HCT116 (cell line): ENCODE measurements around the gene C15orf39. TPM values are rescaled to one million over a fixed set of nuclear protein-coding genes. Genes with fewer than 3 reads are reported as not detected.
"Not testable (repeated sequence)": the region's sequence is repeated elsewhere in the genome, so short reads cannot be mapped to it uniquely, and the experiment has no call there.

Experiments used
- ATAC-seq: fragments of 200-7000 bp; cut with Tn5 transposase; 2 replicates; pipeline ENCODE4 v1.9.1; 2020; ENCODE audit warnings: mild to moderate bottlenecking, moderate library complexity
- BruUV-seq: library from RNA; stranded (reverse); fragments of 400-500 nt; replicated peaks from 2 replicates; lab custom pipeline; 2021; lab: Mats Ljungman, UMichigan
- CTCF ChIA-PET: fragments of 300-600 bp; sonication (Branson Sonifier 250); formaldehyde crosslinking; loops from one replicate; lab custom pipeline; 2021; ENCODE audit warnings: antibody characterized with exemption; lab: Charles Lee
- POLR2A ChIA-PET: fragments of 300-600, 350-600 bp; sonication (Branson Sonifier 250); formaldehyde crosslinking; loops from one replicate; lab custom pipeline; 2021; ENCODE audit warnings: antibody characterized with exemption; lab: Charles Lee
- RAD21 ChIA-PET, 2 experiments: fragments of 300-600 bp; sonication (Branson Sonifier 250); formaldehyde crosslinking; loops; one replicate each; lab custom pipeline; 2023; ENCODE audit warnings: low total read pairs in 2 of 2; ENCODE audit not compliant: uncharacterized antibody in 2 of 2, unreplicated experiment in 2 of 2, low non-redundant PET in 1 of 2; lab: Charles Lee
- DNase-seq: peaks from one replicate; pipeline ENCODE4 v3.0.0-alpha.2; 2010; ENCODE audit warnings: low read depth, low spot score
- H2AFZ ChIP-seq: fragments of 200-600 bp; shearing (Covaris generic), sonication (generic); 2 replicates; pipeline ENCODE4 v1.6.1; 2017; ENCODE audit warnings: low read depth, mixed run types, mixed read lengths, antibody characterized with exemption, low read length; ENCODE audit not compliant: poor library complexity, severe bottlenecking
- H3K27ac ChIP-seq: 2 replicates; pipeline ENCODE4 v1.5.1; 2012; ENCODE audit warnings: low read depth, low read length
- H3K27me3 ChIP-seq: fragments of 200-600 bp; sonication (generic); 2 replicates; pipeline ENCODE4 v1.6.1; 2016; ENCODE audit warnings: mixed run types, low read length, mixed read lengths; ENCODE audit not compliant: insufficient read depth
- H3K36me3 ChIP-seq, 2 experiments: fragments of 200-500 bp in 1 of 2; fragments of 200-600 bp in 1 of 2; sonication (Bioruptor generic) in 1 of 2; sonication (generic) in 1 of 2; 2 replicates each; pipeline versions ENCODE4 v1.5.1 to v1.6.1; 2014 to 2016; ENCODE audit warnings: low read length in 2 of 2, inconsistent platforms in 1 of 2, mixed read lengths in 1 of 2, mixed run types in 1 of 2; ENCODE audit not compliant: insufficient read depth in 2 of 2, control insufficient read depth in 1 of 2
- H3K4me1 ChIP-seq, 2 experiments: fragments of 200-600 bp in 1 of 2; sonication (generic) in 1 of 2; 2 replicates each; pipeline versions ENCODE4 v1.5.1 to v1.6.1; 2012 to 2017; ENCODE audit warnings: low read length in 2 of 2, inconsistent platforms in 1 of 2, mild to moderate bottlenecking in 1 of 2, mixed read lengths in 1 of 2, mixed run types in 1 of 2, moderate library complexity in 1 of 2; ENCODE audit not compliant: insufficient read depth in 2 of 2, control insufficient read depth in 1 of 2
- H3K4me2 ChIP-seq: fragments of 200-600 bp; sonication (generic); 2 replicates; pipeline ENCODE4 v1.6.1; 2017; ENCODE audit warnings: mixed run types, low read length, mixed read lengths
- H3K4me3 ChIP-seq, 2 experiments: fragments of 200-600 bp in 1 of 2; sonication (generic) in 1 of 2; replicated peaks in 1 of 2; 2 replicates each; pipeline ENCODE4 v1.5.1; 2011 to 2016; ENCODE audit warnings: low read length in 2 of 2, control low read depth in 1 of 2, low read depth in 1 of 2, mild to moderate bottlenecking in 1 of 2, mixed read lengths in 1 of 2, mixed run types in 1 of 2
- H3K79me2 ChIP-seq: fragments of 200-600 bp; sonication (generic); 2 replicates; pipeline ENCODE4 v1.6.1; 2017; ENCODE audit warnings: mild to moderate bottlenecking, mixed run types, low read length, moderate library complexity, mixed read lengths; ENCODE audit not compliant: insufficient read depth
- H3K9ac ChIP-seq: fragments of 200-600 bp; sonication (generic); 2 replicates; pipeline ENCODE4 v1.6.1; 2016; ENCODE audit warnings: low read length, mixed read lengths
- H3K9me2 ChIP-seq: fragments of 200-600 bp; sonication (generic), shearing (Covaris generic); 2 replicates; pipeline ENCODE4 v1.6.1; 2017; ENCODE audit warnings: mixed run types, mild to moderate bottlenecking, moderate library complexity; ENCODE audit not compliant: insufficient read depth
- H3K9me3 ChIP-seq, 2 experiments: fragments of 200-500 bp in 1 of 2; fragments of 200-600 bp in 1 of 2; sonication (Bioruptor generic) in 1 of 2; sonication (generic) in 1 of 2; 2 replicates each; pipeline ENCODE4 v1.6.1; 2014 to 2017; ENCODE audit warnings: low read length in 2 of 2, mixed read lengths in 2 of 2, inconsistent platforms in 1 of 2, low read depth in 1 of 2, mild to moderate bottlenecking in 1 of 2, mixed run types in 1 of 2, moderate library complexity in 1 of 2; ENCODE audit not compliant: control insufficient read depth in 1 of 2, insufficient read depth in 1 of 2
- H4K20me1 ChIP-seq: fragments of 200-600 bp; sonication (generic), shearing (Covaris generic); 2 replicates; pipeline ENCODE4 v1.6.1; 2017; ENCODE audit warnings: mixed run types, mild to moderate bottlenecking, moderate library complexity; ENCODE audit not compliant: insufficient read depth
- intact Hi-C: fragments of 100-400 bp; cut with micrococcal nuclease; formaldehyde crosslinking; loops from 2 replicates; pipeline ENCODE4 v1.10.0; 2022
- total RNA-seq: library from RNA; stranded (reverse); gene quantifications from one replicate; pipeline ENCODE4 v1.2.1, GENCODE V29; 2021; ENCODE audit not compliant: unreplicated experiment

Gene C15orf39
- total RNA-seq, 1 experiment from 2014 or later, result 29.3 TPM

- H3K9me3 ChIP-seq, H3K27ac ChIP-seq, H2AFZ ChIP-seq, CTCF ChIA-PET, intact Hi-C loops, BruUV-seq, H3K4me3 ChIP-seq, ATAC-seq, H4K20me1 ChIP-seq, POLR2A ChIA-PET, DNase-seq, H3K36me3 ChIP-seq, H3K9ac ChIP-seq, H3K27me3 ChIP-seq, H3K9me2 ChIP-seq, RAD21 ChIA-PET, H3K79me2 ChIP-seq, H3K4me2 ChIP-seq, H3K4me1 ChIP-seq: not testable (repeated sequence)
Observed at GRCh38 chr15:75259873-75260272, 58.2 kb downstream of the C15orf39 start.

Other genes with a start within 250 kb of the C15orf39 start
- gene RPP25, start 245.1 kb upstream of the C15orf39 start, total RNA-seq, result 5.9 TPM
- 6.2 TPM for gene SCAMP5, start 206.3 kb upstream of the C15orf39 start, total RNA-seq
- 18.0 TPM for gene PPCDC, start 178.3 kb upstream of the C15orf39 start, total RNA-seq
- gene GOLGA6C, start 56.5 kb downstream of the C15orf39 start, total RNA-seq, result not detected
- 0.12 TPM for gene GOLGA6D, start 81.0 kb downstream of the C15orf39 start, total RNA-seq
- 141 TPM for gene COMMD4, start 134.2 kb downstream of the C15orf39 start, total RNA-seq
- gene NEIL1, start 145.2 kb downstream of the C15orf39 start, total RNA-seq, result 41.4 TPM
- 118 TPM for gene MAN2C1, start 166.7 kb downstream of the C15orf39 start, total RNA-seq
- 70.1 TPM for gene SIN3A, start 249.8 kb downstream of the C15orf39 start, total RNA-seq